SU-DHL-6 (cell line): Measurements from ENCODE around the gene TOE1.
"Not testable (repeated sequence)": the region's sequence is repeated elsewhere in the genome, so short reads cannot be mapped to it uniquely, and the experiment has no call there.

Experiments used
- H2AFZ ChIP-seq: fragments of 200-600 bp; sonication (generic); 2 replicates; pipeline ENCODE4 v1.6.1; 2014; ENCODE audit warnings: low read depth, mild to moderate bottlenecking, moderate library complexity, mixed read lengths, antibody characterized with exemption, low read length; ENCODE audit not compliant: severe bottlenecking
- H3F3A ChIP-seq: fragments of 200-600 bp; shearing (Covaris generic); 2 replicates; pipeline ENCODE4 v1.6.0; 2016; ENCODE audit warnings: antibody characterized with exemption, mild to moderate bottlenecking; ENCODE audit not compliant: insufficient read depth
- H3K27ac ChIP-seq: fragments of 200-600 bp; sonication (generic); 2 replicates; pipeline ENCODE4 v1.5.1; 2016; ENCODE audit warnings: low read depth, mild to moderate bottlenecking, low read length, moderate library complexity, mixed read lengths
- H3K27me3 ChIP-seq: fragments of 200-600 bp; sonication (generic), shearing (Covaris generic); 2 replicates; pipeline ENCODE4 v1.6.0; 2014; ENCODE audit warnings: mild to moderate bottlenecking, low read length
- H3K36me3 ChIP-seq: fragments of 200-600 bp; sonication (generic); 2 replicates; pipeline ENCODE4 v1.6.1; 2014; ENCODE audit warnings: mild to moderate bottlenecking, low read length, mixed read lengths
- H3K4me2 ChIP-seq: fragments of 300-600, 200-600 bp; shearing (Covaris generic), sonication (generic); 2 replicates; pipeline ENCODE4 v1.6.0; 2014; ENCODE audit warnings: low read length, low read depth, mild to moderate bottlenecking; ENCODE audit not compliant: poor library complexity, severe bottlenecking
- H3K4me3 ChIP-seq: fragments of 200-600 bp; sonication (generic); 2 replicates; pipeline ENCODE4 v1.5.1; 2014; ENCODE audit warnings: antibody characterized with exemption, low read length, mild to moderate bottlenecking, mixed read lengths; ENCODE audit not compliant: insufficient read depth, poor library complexity, severe bottlenecking
- H3K79me2 ChIP-seq: fragments of 200-600 bp; sonication (generic); 2 replicates; pipeline ENCODE4 v1.6.1; 2014; ENCODE audit warnings: mild to moderate bottlenecking, low read length, moderate library complexity; ENCODE audit not compliant: insufficient read depth
- H3K9ac ChIP-seq: fragments of 200-600 bp; sonication (generic); 2 replicates; pipeline ENCODE4 v1.7.0; 2014; ENCODE audit warnings: mild to moderate bottlenecking, low read length
- H3K9me2 ChIP-seq: fragments of 200-600 bp; sonication (generic); replicated peaks from 2 replicates; pipeline ENCODE4 v1.6.1; 2014; ENCODE audit warnings: low read length; ENCODE audit not compliant: insufficient read depth
- H3K9me3 ChIP-seq: fragments of 200-600 bp; sonication (generic); 2 replicates; pipeline ENCODE4 v1.6.1; 2014; ENCODE audit warnings: low read length, mixed read lengths; ENCODE audit not compliant: insufficient read depth
- H4K20me1 ChIP-seq: fragments of 200-600 bp; sonication (generic); 2 replicates; pipeline ENCODE4 v1.6.1; 2014; ENCODE audit warnings: low read depth, mild to moderate bottlenecking, antibody characterized with exemption, low read length, moderate library complexity, mixed read lengths
- CTCF ChIP-seq: fragments of 200-600 bp; sonication (generic); IDR thresholded peaks from one replicate; pipeline ENCODE4 v1.5.1; 2017; ENCODE audit warnings: antibody characterized with exemption, mild to moderate bottlenecking, low read length, moderate library complexity; ENCODE audit not compliant: insufficient read depth, poor library complexity, severe bottlenecking
- EZH2phosphoT487 ChIP-seq: fragments of 200-600 bp; sonication (generic), shearing (Covaris generic); conservative IDR thresholded peaks from 2 replicates; pipeline ENCODE4 v1.6.1; 2018; ENCODE audit warnings: mild to moderate bottlenecking, antibody characterized with exemption, low read length, moderate library complexity, mixed read lengths

Gene TOE1

GRCh38 chr1:45383191-45383590, 43.2 kb downstream of the TOE1 start:
- Histone ChIP-seq H2AFZ (no peak overlapping the region), H4K20me1 (no peaks in the 10 kb centered on the region), H3K4me3 (no peak overlapping the region), H3K9me2 (no peaks in the 10 kb centered on the region), H3K9ac (no peak overlapping the region), H3K36me3 (no peaks in the 10 kb centered on the region), H3F3A (0 out of 2 replicates have a peak, but pooled peaks cover 3% of the 10 kb centered on the region), H3K79me2 (no peaks in the 10 kb centered on the region), H3K4me2 (no peak overlapping the region), H3K9me3 (no peaks in the 10 kb centered on the region), H3K27me3 (no peaks in the 10 kb centered on the region), H3K27ac (no peak overlapping the region)
- no peak for TF ChIP-seq EZH2phosphoT487
- TF ChIP-seq CTCF, result no peak

- H4K20me1 ChIP-seq, H3K4me3 ChIP-seq: not testable (repeated sequence)
Measured at GRCh38 chr1:45384213-45384612, 44.2 kb downstream of the TOE1 start.

GRCh38 chr1:45385302-45385701, 45.3 kb downstream of the TOE1 start:
- TF ChIP-seq EZH2phosphoT487, result no peak
- no peak for TF ChIP-seq CTCF
- H3F3A ChIP-seq, result 0 out of 2 replicates have a peak, but pooled peaks cover 3% of the 10 kb centered on the region
- H4K20me1 ChIP-seq, result no peaks in the 10 kb centered on the region
- H3K9me2 ChIP-seq, result no peaks in the 10 kb centered on the region
- no peaks in the 10 kb centered on the region for H3K79me2 ChIP-seq
- H3K27ac ChIP-seq, result no peak overlapping the region
- no peaks in the 10 kb centered on the region for H3K9me3 ChIP-seq
- H2AFZ ChIP-seq, result no peak overlapping the region
- H3K4me2 ChIP-seq, result no peak overlapping the region
- H3K36me3 ChIP-seq, result no peaks in the 10 kb centered on the region
- H3K27me3 ChIP-seq, result no peaks in the 10 kb centered on the region
- no peak overlapping the region for H3K9ac ChIP-seq
- H3K4me3 ChIP-seq, result no peak overlapping the region

More at GRCh38 chr1:45384213-45384612, 44.2 kb downstream of the TOE1 start:
- H3K9ac ChIP-seq, H3K9me2 ChIP-seq, H3K9me3 ChIP-seq, H2AFZ ChIP-seq, H3K4me2 ChIP-seq, H3K27ac ChIP-seq, H3K79me2 ChIP-seq, H3K36me3 ChIP-seq, H3K27me3 ChIP-seq, H3F3A ChIP-seq: not testable (repeated sequence)

- H3K27ac ChIP-seq, result no peak overlapping the region
- H3K36me3 ChIP-seq, result no peaks in the 10 kb centered on the region
Measured at GRCh38 chr1:45386219-45386618, 46.2 kb downstream of the TOE1 start.

More at GRCh38 chr1:45386219-45386618, 46.2 kb downstream of the TOE1 start:
- H3F3A ChIP-seq, result 0 out of 2 replicates have a peak, but pooled peaks cover 3% of the 10 kb centered on the region
- H3K79me2 ChIP-seq, result no peaks in the 10 kb centered on the region
- H3K9ac ChIP-seq, result no peak overlapping the region
- no peaks in the 10 kb centered on the region for H4K20me1 ChIP-seq
- H3K9me3 ChIP-seq, result no peaks in the 10 kb centered on the region
- no peaks in the 10 kb centered on the region for H3K9me2 ChIP-seq
- no peak overlapping the region for H3K4me3 ChIP-seq
- H2AFZ ChIP-seq, result no peak overlapping the region
- no peaks in the 10 kb centered on the region for H3K27me3 ChIP-seq
- no peak overlapping the region for H3K4me2 ChIP-seq
- TF ChIP-seq EZH2phosphoT487, result no peak
- TF ChIP-seq CTCF, result no peak
